H1 (cell line): ENCODE measurements around the gene STAM. TPM values are rescaled to one million over a fixed set of nuclear protein-coding genes. Genes with fewer than 3 reads are reported as not detected.

Experiments used
- CBX5 ChIP-seq: fragments of 300-800, 300-1000 bp; sonication (generic); IDR thresholded peaks from 2 replicates; pipeline ENCODE4 v1.7.1; 2016; ENCODE audit warnings: antibody characterized with exemption, low read length, low read depth
- CHD1 ChIP-seq: IDR thresholded peaks from 2 replicates; pipeline ENCODE4 v1.6.1; 2012; ENCODE audit warnings: low read depth, low read length, improper control_type of control experiment
- GTF2F1 ChIP-seq: IDR thresholded peaks from 2 replicates; pipeline ENCODE4 v1.6.1; 2012; ENCODE audit warnings: low read depth, low read length, improper control_type of control experiment, borderline replicate concordance
- NANOG ChIP-seq: IDR thresholded peaks from 2 replicates; pipeline ENCODE4 v1.6.1; 2011; ENCODE audit warnings: low read length, low read depth, mild to moderate bottlenecking, inconsistent platforms; ENCODE audit not compliant: insufficient read depth, poor library complexity, severe bottlenecking
- RBBP5 ChIP-seq: IDR thresholded peaks from 2 replicates; pipeline ENCODE4 v1.7.1; 2012; ENCODE audit warnings: low read depth, mild to moderate bottlenecking, inconsistent platforms, low read length, moderate library complexity, borderline replicate concordance
- polyA plus RNA-seq, 7 experiments: library from polyadenylated mRNA; depleted of rRNA in 3 of 7; stranded (reverse) in 5 of 7; unstranded in 2 of 7; fragments of >200 nt in 5 of 7; fragments of 200-250 nt in 2 of 7; gene quantifications; 1 replicate in 5 of 7; 2 replicates in 1 of 7; 4 replicates in 1 of 7; pipeline versions ENCODE4 v1.2.1 to v1.2.3, GENCODE V29; 2011 to 2013; ENCODE audit warnings: missing spikeins in 2 of 7, mixed read lengths in 2 of 7
- total RNA-seq: library from RNA; stranded (reverse); fragmentation: NEBNext Ultra II Directional; extraction: Animal tissue kit (Norgen Biotek cat#: 25700); gene quantifications from 2 replicates; pipeline ENCODE4 v1.2.1, GENCODE V29; 2021

Gene STAM
- total and polyA plus RNA-seq, 2 of the 8 experiments (the other 6 are each of a cell fraction or from before 2014, with no cell fraction given), result 22.0 to 27.8 TPM

DNA sequence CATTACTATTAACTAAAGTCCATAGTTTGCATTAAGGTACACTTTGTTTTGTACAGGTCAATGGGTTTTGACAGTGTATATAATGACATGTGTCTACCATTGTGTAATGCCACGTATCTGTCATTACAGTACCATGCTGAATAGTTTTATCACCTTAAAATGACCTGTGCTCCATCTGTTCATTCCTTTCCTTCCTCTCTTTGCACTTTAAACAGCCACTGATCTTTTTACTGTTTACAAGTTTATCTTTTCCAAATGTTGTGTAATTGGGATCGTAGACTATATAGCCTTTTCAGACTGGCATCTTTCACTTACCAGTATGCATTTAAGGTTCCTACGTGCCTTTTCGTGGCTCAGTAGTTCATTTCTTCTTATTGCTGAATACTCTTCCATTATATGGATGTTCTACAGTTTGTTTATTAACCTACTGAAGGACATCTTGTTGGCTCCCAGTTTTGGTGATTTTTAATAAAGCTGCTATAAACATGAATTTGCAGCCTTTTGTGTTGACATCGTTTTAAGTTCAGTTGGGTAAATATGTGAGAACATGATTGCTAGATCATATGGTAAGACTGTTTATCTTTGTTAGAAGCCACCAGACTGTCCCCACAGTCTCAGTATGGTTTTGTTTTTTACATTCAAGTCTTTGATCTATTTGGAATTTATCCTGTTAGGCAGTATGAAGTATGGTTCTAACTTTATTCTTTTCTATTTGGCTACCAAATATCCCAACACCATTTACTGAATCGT is 24.7 kb downstream of the STAM start (continued):
- TF ChIP-seq RBBP5 (no peak), CHD1 (no peak), GTF2F1 (no peak), NANOG (no peak), CBX5 (no peak)
